ENCODE measurements around the gene ETV5.

Gene ETV5

DNA sequence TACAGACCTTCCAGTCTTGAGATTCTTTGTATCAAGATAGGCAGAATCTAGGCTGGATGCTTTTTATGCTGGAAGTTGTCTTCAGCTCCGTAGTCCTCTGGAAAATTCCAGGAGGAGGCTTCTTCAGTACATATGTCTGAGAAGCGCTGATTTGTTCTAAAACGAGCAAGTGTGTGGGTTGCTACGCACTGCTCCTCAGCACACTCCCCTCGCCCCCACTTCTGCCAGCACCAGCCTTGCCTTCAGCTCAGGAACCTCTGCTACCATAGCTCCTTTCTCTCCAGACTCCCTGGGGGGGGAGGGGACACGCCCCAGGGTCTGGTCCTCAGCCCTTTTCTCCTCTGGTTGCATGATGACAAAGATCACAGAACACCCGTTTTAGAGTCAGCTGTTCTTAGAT is 95.6 kb downstream of the ETV5 start:
- Histone ChIP-seq H3K36me3 (ENCODE audit: insufficient read depth, low read depth, low read length) (no peaks in the 10 kb centered on the region), H3K4me1 (ENCODE audit: insufficient read depth, low read length) (no peaks in the 10 kb centered on the region), H3K27me3 (ENCODE audit: insufficient read depth, low read length) (no peaks in the 10 kb centered on the region), H3K9me3 (ENCODE audit: insufficient read depth, low read depth, low read length) (no peaks in the 10 kb centered on the region), H3K4me3 (ENCODE audit: low read length) (no peak overlapping the region), H3K9ac (ENCODE audit: low read depth, low read length) (no peak overlapping the region), H3K27ac (ENCODE audit: low read length) (no peak overlapping the region)

DNA sequence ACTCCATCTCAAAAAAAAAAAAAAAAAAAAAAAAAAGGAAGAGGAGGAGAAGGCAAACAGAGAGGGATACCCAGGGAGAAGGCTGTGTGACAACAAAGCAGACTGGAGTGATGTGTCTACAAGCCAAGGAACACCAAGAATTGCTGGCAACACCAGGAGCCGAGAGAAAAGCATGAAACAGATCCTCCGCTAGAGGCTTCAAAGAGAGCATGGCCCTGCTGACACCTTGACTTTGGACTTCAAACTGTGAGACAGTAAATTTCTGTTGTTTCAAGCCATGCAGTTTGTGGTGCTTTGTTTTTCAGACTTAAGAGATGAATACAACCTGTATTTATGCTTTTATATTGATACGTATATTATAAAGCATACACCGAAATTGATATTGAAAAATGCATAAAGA is 96.8 kb downstream of the ETV5 start:
- Histone ChIP-seq H3K36me3 (ENCODE audit: insufficient read depth, low read depth, low read length) (no peaks in the 10 kb centered on the region), H3K27me3 (ENCODE audit: insufficient read depth, low read length) (no peaks in the 10 kb centered on the region), H3K9ac (ENCODE audit: low read depth, low read length) (no peak overlapping the region), H3K4me1 (ENCODE audit: insufficient read depth, low read length) (no peaks in the 10 kb centered on the region), H3K27ac (ENCODE audit: low read length) (no peak overlapping the region), H3K9me3 (ENCODE audit: insufficient read depth, low read depth, low read length) (no peaks in the 10 kb centered on the region), H3K4me3 (ENCODE audit: low read length) (no peak overlapping the region)

DNA sequence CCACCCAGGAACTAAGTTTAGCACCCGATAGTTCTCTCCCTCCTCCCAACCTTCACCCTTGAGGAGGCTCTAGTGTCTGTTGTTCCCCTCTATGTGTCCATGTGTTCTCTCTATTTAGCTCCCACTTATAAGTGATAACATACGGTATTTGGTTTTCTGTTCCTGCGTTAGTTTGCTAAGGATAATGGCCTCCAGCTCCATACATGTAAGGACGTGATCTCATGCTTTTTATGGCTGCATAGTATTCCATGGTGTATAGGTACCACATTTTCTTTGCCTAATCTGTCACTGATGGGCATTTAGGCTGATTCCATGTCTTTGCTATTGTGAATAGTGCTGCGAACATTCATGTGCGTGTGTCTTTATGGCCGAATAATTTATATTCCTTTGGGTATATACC is 104.2 kb downstream of the ETV5 start:
- Histone ChIP-seq H3K36me3 (ENCODE audit: insufficient read depth, low read depth, low read length) (no peaks in the 10 kb centered on the region), H3K4me3 (ENCODE audit: low read length) (no peak overlapping the region), H3K9ac (ENCODE audit: low read depth, low read length) (no peak overlapping the region), H3K27ac (ENCODE audit: low read length) (no peak overlapping the region), H3K9me3 (ENCODE audit: insufficient read depth, low read depth, low read length) (no peaks in the 10 kb centered on the region), H3K4me1 (ENCODE audit: insufficient read depth, low read length) (no peaks in the 10 kb centered on the region), H3K27me3 (ENCODE audit: insufficient read depth, low read length) (no peaks in the 10 kb centered on the region)

DNA sequence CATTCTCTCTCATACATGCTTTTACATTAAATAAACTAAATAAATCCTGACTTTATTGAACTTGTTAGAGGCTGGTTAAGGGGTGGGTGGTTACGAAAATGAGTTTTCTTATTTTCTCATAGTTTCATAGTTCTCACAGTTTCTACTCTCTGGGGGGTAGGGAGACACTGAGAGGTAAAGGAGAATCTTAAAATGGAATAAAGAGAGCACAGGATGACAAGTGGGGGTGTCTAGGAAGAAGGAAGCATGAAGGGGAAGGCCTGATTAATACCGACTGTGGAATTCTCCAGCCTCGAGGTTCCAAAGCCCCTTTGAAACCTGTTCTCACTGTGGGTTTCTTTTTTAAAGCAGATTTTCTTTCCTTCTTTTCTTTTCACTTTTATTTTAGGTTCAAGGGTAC is 104.7 kb downstream of the ETV5 start:
- no peaks in the 10 kb centered on the region for H3K36me3 ChIP-seq (ENCODE audit: insufficient read depth, low read depth, low read length)
- H3K27ac ChIP-seq (ENCODE audit: low read length) = no peak overlapping the region
- H3K27me3 ChIP-seq (ENCODE audit: insufficient read depth, low read length) = no peaks in the 10 kb centered on the region
- no peaks in the 10 kb centered on the region for H3K9me3 ChIP-seq (ENCODE audit: insufficient read depth, low read depth, low read length)
- H3K4me3 ChIP-seq (ENCODE audit: low read length) = no peak overlapping the region
- no peaks in the 10 kb centered on the region for H3K4me1 ChIP-seq (ENCODE audit: insufficient read depth, low read length)
- H3K9ac ChIP-seq (ENCODE audit: low read depth, low read length) = no peak overlapping the region

DNA sequence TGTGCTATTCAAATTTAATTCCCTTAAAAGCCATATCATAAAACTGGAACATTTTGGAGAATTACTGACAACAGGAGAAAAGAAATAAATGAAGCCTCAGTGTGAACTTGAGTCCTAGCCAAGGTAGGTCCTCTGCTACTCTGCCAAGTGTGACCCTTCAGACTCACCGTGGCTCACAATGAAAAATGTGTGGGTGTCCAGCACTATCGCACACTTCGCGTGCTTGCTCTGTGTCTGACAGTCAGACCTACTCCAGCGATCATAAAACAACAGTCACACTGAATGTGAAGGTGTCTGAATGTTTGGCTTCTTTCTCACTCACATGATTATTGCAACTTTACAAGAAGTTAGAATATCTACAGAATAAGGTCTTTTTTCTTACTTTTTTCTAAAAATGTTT is 105.3 kb downstream of the ETV5 start:
- Histone ChIP-seq H3K36me3 (ENCODE audit: insufficient read depth, low read depth, low read length) (no peaks in the 10 kb centered on the region), H3K27me3 (ENCODE audit: insufficient read depth, low read length) (no peaks in the 10 kb centered on the region), H3K4me3 (ENCODE audit: low read length) (no peak overlapping the region), H3K9ac (ENCODE audit: low read depth, low read length) (no peak overlapping the region), H3K27ac (ENCODE audit: low read length) (no peak overlapping the region), H3K9me3 (ENCODE audit: insufficient read depth, low read depth, low read length) (no peaks in the 10 kb centered on the region), H3K4me1 (ENCODE audit: insufficient read depth, low read length) (no peaks in the 10 kb centered on the region)

DNA sequence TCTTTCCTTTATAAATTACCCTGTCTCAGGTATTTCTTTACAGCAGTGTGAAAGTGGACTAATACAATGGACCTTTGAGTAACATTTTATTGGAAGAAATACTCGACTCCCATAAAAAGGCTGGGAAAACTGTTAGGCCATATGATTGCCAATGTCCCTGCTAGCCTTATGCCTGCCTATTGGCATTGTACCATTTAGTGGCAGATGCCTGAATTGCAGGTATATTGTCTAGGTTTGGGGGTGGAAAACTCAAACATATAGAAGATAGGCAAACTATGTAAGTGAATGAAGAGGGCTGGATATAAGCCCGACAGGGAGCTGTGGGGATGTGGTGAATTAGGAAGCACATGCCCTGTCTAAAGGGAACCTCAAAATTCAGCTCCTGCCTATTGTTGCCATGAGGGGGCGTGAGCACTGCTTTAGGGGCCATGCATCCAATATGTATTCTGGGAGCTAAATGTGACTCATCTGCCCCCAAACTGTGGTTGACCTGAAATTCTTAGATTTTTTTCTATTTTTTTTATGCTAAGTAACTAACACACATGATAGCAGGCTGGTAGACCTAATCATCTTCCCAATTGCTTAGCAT is 105.9 kb downstream of the ETV5 start:
- H3K9me3 ChIP-seq (ENCODE audit: insufficient read depth, low read depth, low read length) = no peaks in the 10 kb centered on the region
- H3K4me1 ChIP-seq (ENCODE audit: insufficient read depth, low read length) = no peaks in the 10 kb centered on the region
- no peaks in the 10 kb centered on the region for H3K36me3 ChIP-seq (ENCODE audit: insufficient read depth, low read depth, low read length)
- H3K27me3 ChIP-seq (ENCODE audit: insufficient read depth, low read length) = no peaks in the 10 kb centered on the region
- H3K27ac ChIP-seq (ENCODE audit: low read length) = no peak overlapping the region
- H3K9ac ChIP-seq (ENCODE audit: low read depth, low read length) = no peak overlapping the region
- H3K4me3 ChIP-seq (ENCODE audit: low read length) = no peak overlapping the region

DNA sequence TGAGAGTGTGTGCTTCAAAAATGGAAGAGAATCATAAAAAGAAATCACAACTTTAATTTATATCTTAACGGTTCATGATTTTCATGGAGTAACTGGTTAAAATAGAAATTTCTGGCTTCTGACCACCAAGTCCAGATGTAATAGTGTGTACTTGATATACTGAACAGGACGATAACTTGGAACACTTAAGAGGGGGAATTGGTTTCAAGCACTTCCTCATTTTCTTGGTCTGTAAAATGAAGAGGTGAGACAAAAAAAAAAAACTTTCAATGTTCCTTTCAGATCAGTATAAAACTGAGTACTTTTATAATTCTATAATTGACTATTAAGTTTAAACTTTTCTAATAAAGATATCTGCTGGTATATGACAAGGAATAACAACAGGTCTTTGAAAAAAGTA is 107.0 kb downstream of the ETV5 start:
- Histone ChIP-seq H3K27ac (ENCODE audit: low read length) (no peak overlapping the region), H3K9ac (ENCODE audit: low read depth, low read length) (no peak overlapping the region), H3K36me3 (ENCODE audit: insufficient read depth, low read depth, low read length) (no peaks in the 10 kb centered on the region), H3K4me1 (ENCODE audit: insufficient read depth, low read length) (no peaks in the 10 kb centered on the region), H3K4me3 (ENCODE audit: low read length) (no peak overlapping the region), H3K27me3 (ENCODE audit: insufficient read depth, low read length) (no peaks in the 10 kb centered on the region), H3K9me3 (ENCODE audit: insufficient read depth, low read depth, low read length) (no peaks in the 10 kb centered on the region)

DNA sequence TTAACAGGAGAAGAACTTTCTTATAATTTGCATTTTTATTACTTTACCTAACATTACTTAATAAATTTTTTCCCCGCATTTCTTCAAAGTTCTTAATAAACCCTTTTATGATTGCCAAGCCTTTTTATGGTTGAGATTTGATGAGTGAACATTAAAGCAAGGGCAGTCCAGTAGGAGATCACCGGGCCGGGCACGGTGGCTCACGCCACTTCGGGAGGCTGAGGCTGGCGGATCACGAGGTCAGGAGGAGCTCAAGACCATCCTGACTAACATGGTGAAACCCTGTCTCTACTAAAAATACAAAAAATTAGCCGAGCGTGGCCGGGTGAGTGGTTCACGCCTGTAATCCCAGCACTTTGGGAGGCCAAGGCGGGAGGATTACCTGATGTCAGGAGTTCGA is 109.7 kb downstream of the ETV5 start:
- no peaks in the 10 kb centered on the region for H3K4me1 ChIP-seq (ENCODE audit: insufficient read depth, low read length)
- no peak overlapping the region for H3K4me3 ChIP-seq (ENCODE audit: low read length)
- H3K36me3 ChIP-seq (ENCODE audit: insufficient read depth, low read depth, low read length) = no peaks in the 10 kb centered on the region
- no peaks in the 10 kb centered on the region; the same call in 1 of the 2 replicates for H3K27me3 ChIP-seq (ENCODE audit: insufficient read depth, low read length)
- no peak overlapping the region for H3K27ac ChIP-seq (ENCODE audit: low read length)
- no peak overlapping the region for H3K9ac ChIP-seq (ENCODE audit: low read depth, low read length)
- H3K9me3 ChIP-seq (ENCODE audit: insufficient read depth, low read depth, low read length) = no peaks in the 10 kb centered on the region

DNA sequence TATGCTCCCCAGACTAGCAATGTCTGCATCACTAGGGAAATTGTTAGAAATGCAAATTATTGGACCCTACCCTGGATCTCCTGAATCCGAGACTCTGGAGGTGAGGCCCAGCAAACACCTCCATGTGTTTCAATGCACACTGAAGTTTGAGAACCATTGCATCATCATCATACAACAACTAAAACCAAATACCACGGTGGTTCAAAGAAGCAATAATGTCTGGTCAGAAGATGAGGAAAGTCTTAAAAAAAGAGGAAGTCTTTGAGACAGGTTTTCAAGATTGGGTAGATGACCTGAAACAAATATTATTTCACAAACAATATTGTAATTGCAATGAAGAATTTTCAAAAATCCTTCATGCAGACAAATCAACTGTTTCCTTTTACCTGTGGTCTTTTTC is 110.8 kb downstream of the ETV5 start:
- H3K9me3 ChIP-seq (ENCODE audit: insufficient read depth, low read depth, low read length) = no peaks in the 10 kb centered on the region
- no peak overlapping the region for H3K9ac ChIP-seq (ENCODE audit: low read depth, low read length)
- no peaks in the 10 kb centered on the region for H3K4me1 ChIP-seq (ENCODE audit: insufficient read depth, low read length)
- H3K27me3 ChIP-seq (ENCODE audit: insufficient read depth, low read length) = no peaks in the 10 kb centered on the region; the same call in 1 of the 2 replicates
- no peak overlapping the region for H3K27ac ChIP-seq (ENCODE audit: low read length)
- H3K36me3 ChIP-seq (ENCODE audit: insufficient read depth, low read depth, low read length) = no peaks in the 10 kb centered on the region
- H3K4me3 ChIP-seq (ENCODE audit: low read length) = no peak overlapping the region

DNA sequence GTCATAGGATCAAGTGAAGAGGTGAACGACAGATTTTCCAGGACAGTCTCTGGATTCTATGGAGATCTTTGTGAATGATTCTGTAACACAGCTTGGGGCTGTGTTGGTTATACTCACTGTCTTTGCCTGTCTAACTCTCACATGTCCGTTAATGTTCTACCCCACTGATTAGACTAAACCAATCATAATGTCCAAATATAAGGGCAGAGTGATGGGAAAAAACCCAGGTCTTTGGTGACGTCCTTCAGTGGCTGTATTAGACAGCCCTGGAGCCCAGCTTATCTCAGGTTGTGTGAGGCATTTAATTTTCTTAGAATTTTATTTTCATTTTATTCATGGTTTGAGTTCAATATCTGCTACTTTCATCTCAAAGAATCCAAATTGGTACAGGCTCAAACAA is 111.8 kb downstream of the ETV5 start:
- H3K36me3 ChIP-seq (ENCODE audit: insufficient read depth, low read depth, low read length) = no peaks in the 10 kb centered on the region
- H3K27me3 ChIP-seq (ENCODE audit: insufficient read depth, low read length) = no peaks in the 10 kb centered on the region; the same call in 1 of the 2 replicates
- no peak overlapping the region for H3K27ac ChIP-seq (ENCODE audit: low read length)
- H3K4me1 ChIP-seq (ENCODE audit: insufficient read depth, low read length) = no peaks in the 10 kb centered on the region
- no peak overlapping the region for H3K9ac ChIP-seq (ENCODE audit: low read depth, low read length)
- H3K4me3 ChIP-seq (ENCODE audit: low read length) = no peak overlapping the region
- H3K9me3 ChIP-seq (ENCODE audit: insufficient read depth, low read depth, low read length) = no peaks in the 10 kb centered on the region

Data from iPS-20b (cell line).